ENCODE measurements around the gene GALNT16. TPM values are rescaled to one million over a fixed set of nuclear protein-coding genes. Genes with fewer than 3 reads are reported as not detected.

Gene GALNT16
- total and polyA plus RNA-seq, 2 donors (not counting 1 experiment from before 2014, with no cell fraction given): 9.6 to 27.7 TPM

- no peaks in the 10 kb centered on the region for H3K27me3 ChIP-seq (ENCODE audit: control insufficient read depth, insufficient read depth, low read length)
- no peak for TF ChIP-seq CTCF (conservative IDR thresholded peaks at IDR 0.05 in 1 of 2, IDR thresholded peaks at IDR 0.05 in 1 of 2; ENCODE audit: low read depth in 1 of 2, low read length in 2 of 2)
- no peak for TF ChIP-seq EZH2 (IDR thresholded peaks at IDR 0.05; ENCODE audit: low read length, missing control alignments)
- H3K4me2 ChIP-seq (ENCODE audit: extremely low read depth, insufficient read depth, low read length): no peak overlapping the region
- H3K27ac ChIP-seq (ENCODE audit: insufficient read depth, low read length): no peak overlapping the region
- no peak overlapping the region for H3K9ac ChIP-seq (ENCODE audit: insufficient read depth, low read length)
- no peaks in the 10 kb centered on the region for H4K20me1 ChIP-seq (ENCODE audit: control insufficient read depth, extremely low read depth, insufficient read depth, low read length)
- H3K79me2 ChIP-seq (ENCODE audit: control insufficient read depth, insufficient read depth, low read length): no peaks in the 10 kb centered on the region
- H3K36me3 ChIP-seq (ENCODE audit: control insufficient read depth, insufficient read depth, low read length): peaks cover 12% of the 10 kb centered on the region
- H3K9me3 ChIP-seq (ENCODE audit: control insufficient read depth, insufficient read depth, low read depth, low read length): no peaks in the 10 kb centered on the region
- H3K4me1 ChIP-seq (ENCODE audit: control insufficient read depth, extremely low read depth, insufficient read depth, low read length): no peaks in the 10 kb centered on the region
- no peak overlapping the region for H3K4me3 ChIP-seq (replicated peaks in 1 of 4; ENCODE audit: control extremely low read depth in 1 of 4, insufficient read depth in 1 of 4, low read depth in 3 of 4, low read length in 4 of 4)
- no peak overlapping the region for H2AFZ ChIP-seq (ENCODE audit: low read length)
- no peak for DNase-seq (ENCODE audit: low read depth in 2 of 2)
These were observed 24.2 kb upstream of the GALNT16 start for GRCh38 chr14:69235708-69236107.

DNA sequence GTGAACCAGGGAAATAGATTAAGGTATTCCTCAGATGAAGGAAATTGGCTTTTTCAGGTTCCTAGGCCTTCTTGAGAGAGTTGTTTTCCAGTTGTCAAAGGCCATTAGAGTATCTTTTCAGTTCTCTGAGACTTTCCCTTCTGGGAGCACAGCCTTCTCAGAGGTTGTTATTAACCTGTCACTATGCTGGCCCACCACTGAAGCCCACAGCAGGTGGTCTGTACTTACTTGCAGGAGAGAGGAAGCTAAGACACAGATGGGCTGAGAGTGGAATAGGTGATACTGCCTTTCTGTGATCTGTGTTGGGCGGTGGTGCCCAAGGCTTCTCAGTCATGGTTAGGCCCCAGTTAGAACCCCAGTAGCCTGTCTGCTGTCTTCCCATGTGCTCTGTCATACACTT lies 22.8 kb upstream of the GALNT16 start:
- Histone ChIP-seq H3K79me2 (ENCODE audit: control insufficient read depth, insufficient read depth, low read length) (no peaks in the 10 kb centered on the region), H3K4me2 (ENCODE audit: extremely low read depth, insufficient read depth, low read length) (no peak overlapping the region), H3K9me3 (ENCODE audit: control insufficient read depth, insufficient read depth, low read depth, low read length) (no peaks in the 10 kb centered on the region), H4K20me1 (ENCODE audit: control insufficient read depth, extremely low read depth, insufficient read depth, low read length) (no peaks in the 10 kb centered on the region), H3K27ac (ENCODE audit: insufficient read depth, low read length) (no peak overlapping the region), H3K4me3 (replicated peaks in 1 of 4; ENCODE audit: control extremely low read depth in 1 of 4, insufficient read depth in 1 of 4, low read depth in 3 of 4, low read length in 4 of 4) (no peak overlapping the region), H3K36me3 (ENCODE audit: control insufficient read depth, insufficient read depth, low read length) (peaks cover 12% of the 10 kb centered on the region), H3K4me1 (ENCODE audit: control insufficient read depth, extremely low read depth, insufficient read depth, low read length) (peaks cover 3% of the 10 kb centered on the region), H3K27me3 (ENCODE audit: control insufficient read depth, insufficient read depth, low read length) (no peaks in the 10 kb centered on the region), H3K9ac (ENCODE audit: insufficient read depth, low read length) (no peak overlapping the region), H2AFZ (ENCODE audit: low read length) (no peak overlapping the region)
- no peak for DNase-seq (ENCODE audit: low read depth in 2 of 2)
- TF ChIP-seq EZH2 (IDR thresholded peaks at IDR 0.05; ENCODE audit: low read length, missing control alignments) (no peak), CTCF (conservative IDR thresholded peaks at IDR 0.05 in 1 of 2, IDR thresholded peaks at IDR 0.05 in 1 of 2; ENCODE audit: low read depth in 1 of 2, low read length in 2 of 2) (no peak)

- Histone ChIP-seq H3K4me1 (ENCODE audit: control insufficient read depth, extremely low read depth, insufficient read depth, low read length) (peaks cover 7% of the 10 kb centered on the region), H3K9me3 (ENCODE audit: control insufficient read depth, insufficient read depth, low read depth, low read length) (no peaks in the 10 kb centered on the region), H3K27me3 (ENCODE audit: control insufficient read depth, insufficient read depth, low read length) (no peaks in the 10 kb centered on the region), H3K9ac (ENCODE audit: insufficient read depth, low read length) (no peak overlapping the region), H3K36me3 (ENCODE audit: control insufficient read depth, insufficient read depth, low read length) (peaks cover 12% of the 10 kb centered on the region), H3K79me2 (ENCODE audit: control insufficient read depth, insufficient read depth, low read length) (no peaks in the 10 kb centered on the region), H3K4me2 (ENCODE audit: extremely low read depth, insufficient read depth, low read length) (no peak overlapping the region), H3K4me3 (replicated peaks in 1 of 4; ENCODE audit: control extremely low read depth in 1 of 4, insufficient read depth in 1 of 4, low read depth in 3 of 4, low read length in 4 of 4) (no peak overlapping the region), H4K20me1 (ENCODE audit: control insufficient read depth, extremely low read depth, insufficient read depth, low read length) (no peaks in the 10 kb centered on the region), H2AFZ (ENCODE audit: low read length) (no peak overlapping the region), H3K27ac (ENCODE audit: insufficient read depth, low read length) (no peak overlapping the region)
- no peak for TF ChIP-seq EZH2 (IDR thresholded peaks at IDR 0.05; ENCODE audit: low read length, missing control alignments)
- no peak for TF ChIP-seq CTCF (conservative IDR thresholded peaks at IDR 0.05 in 1 of 2, IDR thresholded peaks at IDR 0.05 in 1 of 2; ENCODE audit: low read depth in 1 of 2, low read length in 2 of 2)
- no peak for DNase-seq (ENCODE audit: low read depth in 2 of 2)
These were observed 22.4 kb upstream of the GALNT16 start for GRCh38 chr14:69237584-69237983.
